CD4-positive, alpha-beta T cell (primary cell): ENCODE measurements around the gene CMTM4. TPM values are rescaled to one million over a fixed set of nuclear protein-coding genes. Genes with fewer than 3 reads are reported as not detected.

Experiments
- ATAC-seq: fragments of 200-7000 bp; cut with Tn5 transposase; one replicate; pipeline ENCODE4 v1.10.0; 2022; ENCODE audit warnings: mild to moderate bottlenecking; ENCODE audit not compliant: poor library complexity
- CTCF ChIA-PET: fragments of 350-600 bp; sonication (Branson Sonifier 250); formaldehyde crosslinking; loops from one replicate; lab custom pipeline; 2021; ENCODE audit warnings: antibody characterized with exemption, inconsistent platforms; lab: Charles Lee
- POLR2A ChIA-PET: fragments of 350-600 bp; sonication (Branson Sonifier 250); formaldehyde crosslinking; loops from one replicate; lab custom pipeline; 2021; ENCODE audit warnings: antibody characterized with exemption, inconsistent platforms; lab: Charles Lee
- DNase-seq, 14 experiments: peaks; one replicate each; pipeline ENCODE4 v3.0.0-alpha.2; 2013 to 2020; ENCODE audit warnings: mixed read lengths in 2 of 14
- H3K27ac ChIP-seq, 2 donors: one replicate each; pipeline versions ENCODE4 v1.5.1 to v1.7.0; 2013; ENCODE audit warnings: low read length in 2 of 2, low read depth in 1 of 2, mild to moderate bottlenecking in 1 of 2
- H3K27me3 ChIP-seq, 2 experiments: 1 replicate in 1 of 2; 2 replicates in 1 of 2; pipeline versions ENCODE4 v1.6.1 to v1.7.0; 2013; ENCODE audit warnings: low read length in 2 of 2, control low read depth in 1 of 2, mild to moderate bottlenecking in 1 of 2, moderate library complexity in 1 of 2; ENCODE audit not compliant: insufficient read depth in 2 of 2, control insufficient read depth in 1 of 2
- H3K36me3 ChIP-seq: one replicate; pipeline ENCODE4 v1.6.1; 2013; ENCODE audit warnings: low read length, control low read depth; ENCODE audit not compliant: insufficient read depth
- H3K4me1 ChIP-seq: one replicate; pipeline ENCODE4 v1.6.1; 2013; ENCODE audit warnings: low read length, control low read depth; ENCODE audit not compliant: insufficient read depth
- H3K4me3 ChIP-seq: one replicate; pipeline ENCODE4 v1.5.1; 2013; ENCODE audit warnings: mild to moderate bottlenecking, low read length, moderate library complexity
- H3K9me3 ChIP-seq, 2 experiments: 1 replicate in 1 of 2; 2 replicates in 1 of 2; pipeline versions ENCODE4 v1.6.1 to v1.7.0; 2013; ENCODE audit warnings: low read length in 2 of 2, mild to moderate bottlenecking in 2 of 2, control low read depth in 1 of 2, moderate library complexity in 1 of 2; ENCODE audit not compliant: control insufficient read depth in 1 of 2, insufficient read depth in 1 of 2
- H3K27ac Mint-ChIP-seq: one replicate; pipeline ENCODE4 v1.8.0; 2020; ENCODE audit warnings: mixed read lengths
- H3K27me3 Mint-ChIP-seq: one replicate; pipeline ENCODE4 v1.8.0; 2021; ENCODE audit warnings: mixed read lengths
- H3K36me3 Mint-ChIP-seq: one replicate; pipeline ENCODE4 v1.8.0; 2021; ENCODE audit warnings: low read depth, mixed read lengths
- H3K4me1 Mint-ChIP-seq: one replicate; pipeline ENCODE4 v1.8.0; 2021; ENCODE audit warnings: low read depth, mixed read lengths
- H3K4me3 Mint-ChIP-seq: one replicate; pipeline ENCODE4 v1.8.0; 2020; ENCODE audit warnings: mild to moderate bottlenecking, mixed read lengths
- H3K9me3 Mint-ChIP-seq: one replicate; pipeline ENCODE4 v1.8.0; 2020; ENCODE audit warnings: mixed read lengths
- CTCF ChIP-seq: fragments of 200-600 bp; IDR thresholded peaks from one replicate; pipeline ENCODE4 v1.8.0; 2022; ENCODE audit warnings: antibody characterized with exemption, mild to moderate bottlenecking
- intact Hi-C, 2 experiments: fragments of 100-400 bp; cut with DNase I in 1 of 2; cut with micrococcal nuclease in 1 of 2; formaldehyde crosslinking; loops; one replicate each; pipeline versions ENCODE4 v1.15.1 to v1.9.0; 2023 to 2025; cut with DNase I, micrococcal nuclease
- total RNA-seq, 174 experiments: library from RNA in 2 of 174; stranded (reverse) in 2 of 174; gene quantifications; one replicate each; pipeline ENCODE4 v1.2.3 and lab custom pipeline; 2021 to 2026

The CMTM4 gene
- total RNA-seq, 2 experiments from 2014 or later = 1.1 to 1.6 TPM

- Mint-ChIP-seq H3K27me3 (peaks cover 4% of the 10 kb centered on the region), H3K9me3 (no peaks in the 10 kb centered on the region), H3K4me3 (no peak overlapping the region), H3K27ac (no peak overlapping the region), H3K36me3 (no peaks in the 10 kb centered on the region), H3K4me1 (peaks cover 14% of the 10 kb centered on the region)
- intact Hi-C loops = no loop called here
- no peak for TF ChIP-seq CTCF
- H3K4me3 ChIP-seq = no peak overlapping the region
- ChIA-PET POLR2A (no interaction called here), CTCF (no interaction called here)
- H3K27ac ChIP-seq = no peak overlapping the region
- DNase-seq (no peak), ATAC-seq (no peak)
- peaks cover 9% of the 10 kb centered on the region for H3K4me1 ChIP-seq
- no peaks in the 10 kb centered on the region for H3K36me3 ChIP-seq
- H3K27me3 ChIP-seq = no peaks in the 10 kb centered on the region
- H3K9me3 ChIP-seq = no peaks in the 10 kb centered on the region
Measured at GRCh38 chr16:66691234-66691633, 5.3 kb downstream of the CMTM4 start.

GRCh38 chr16:66690106-66690847, 6.3 kb downstream of the CMTM4 start:
- intact Hi-C loops = no loop called here
- peaks cover 7% of the 10 kb centered on the region for H3K4me1 Mint-ChIP-seq
- Histone ChIP-seq H3K36me3 (no peaks in the 10 kb centered on the region), H3K4me1 (peaks cover 1% of the 10 kb centered on the region), H3K9me3 (no peaks in the 10 kb centered on the region), H3K27ac (no peak overlapping the region), H3K4me3 (no peak overlapping the region), H3K27me3 (no peaks in the 10 kb centered on the region)
- peaks cover 4% of the 10 kb centered on the region for H3K27me3 Mint-ChIP-seq
- CTCF ChIA-PET = no interaction called here
- H3K4me3 Mint-ChIP-seq = no peak overlapping the region
- no peaks in the 10 kb centered on the region for H3K9me3 Mint-ChIP-seq
- TF ChIP-seq CTCF = no peak
- DNase-seq (no peak), ATAC-seq (no peak)
- no peak overlapping the region for H3K27ac Mint-ChIP-seq
- POLR2A ChIA-PET = no interaction called here
- H3K36me3 Mint-ChIP-seq = no peaks in the 10 kb centered on the region

GRCh38 chr16:66689282-66689681, 7.3 kb downstream of the CMTM4 start:
- Histone ChIP-seq H3K27ac (no peak overlapping the region), H3K27me3 (no peaks in the 10 kb centered on the region), H3K36me3 (no peaks in the 10 kb centered on the region), H3K9me3 (no peaks in the 10 kb centered on the region), H3K4me1 (no peaks in the 10 kb centered on the region), H3K4me3 (no peak overlapping the region)
- intact Hi-C loops = no loop called here
- H3K4me3 Mint-ChIP-seq = no peak overlapping the region
- no peak for DNase-seq
- no peaks in the 10 kb centered on the region for H3K36me3 Mint-ChIP-seq
- no peak for ATAC-seq
- no peaks in the 10 kb centered on the region for H3K9me3 Mint-ChIP-seq
- H3K4me1 Mint-ChIP-seq = no peaks in the 10 kb centered on the region
- no peak overlapping the region for H3K27ac Mint-ChIP-seq
- no peaks in the 10 kb centered on the region for H3K27me3 Mint-ChIP-seq
- POLR2A ChIA-PET = no interaction called here
- CTCF ChIA-PET = no interaction called here
- TF ChIP-seq CTCF = no peak
